Stimulated activated CD4-positive, alpha-beta T cell treated with anti-CD3 and anti-CD28 coated beads, Interleukin-1b, Interleukin-23, amount 100 ng/mL, for 4 hours (primary cell): Measurements from ENCODE around the gene DNMT3A.
A peak's percentile ranks its signal among the peaks of the same experiment; 100 is the strongest.

Experiments
- DNase-seq, 2 donors: peaks; one replicate each; pipeline ENCODE4 v3.0.0-alpha.2; 2020; ENCODE audit warnings: low read depth in 2 of 2

Gene DNMT3A

DNA sequence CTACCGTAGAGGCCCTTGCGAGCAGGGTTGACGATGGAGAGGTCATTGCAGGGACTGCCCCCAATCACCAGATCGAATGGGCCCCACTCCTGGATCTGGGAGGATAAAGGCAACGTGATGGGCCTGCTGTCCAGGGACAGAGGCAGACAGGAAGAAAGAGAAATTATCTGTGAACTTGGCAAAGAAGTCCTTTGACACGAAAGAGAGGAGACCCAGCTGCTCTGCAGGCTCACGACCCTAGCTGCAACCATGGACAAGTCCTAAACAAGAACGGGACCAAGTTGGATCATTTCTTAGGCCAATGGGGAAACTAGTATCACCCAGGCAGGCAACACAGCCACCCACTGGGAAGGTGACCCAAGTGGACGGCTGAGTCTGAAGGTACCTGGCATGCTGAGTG lies 101.1 kb downstream of the DNMT3A start:
- no peak for DNase-seq

DNA sequence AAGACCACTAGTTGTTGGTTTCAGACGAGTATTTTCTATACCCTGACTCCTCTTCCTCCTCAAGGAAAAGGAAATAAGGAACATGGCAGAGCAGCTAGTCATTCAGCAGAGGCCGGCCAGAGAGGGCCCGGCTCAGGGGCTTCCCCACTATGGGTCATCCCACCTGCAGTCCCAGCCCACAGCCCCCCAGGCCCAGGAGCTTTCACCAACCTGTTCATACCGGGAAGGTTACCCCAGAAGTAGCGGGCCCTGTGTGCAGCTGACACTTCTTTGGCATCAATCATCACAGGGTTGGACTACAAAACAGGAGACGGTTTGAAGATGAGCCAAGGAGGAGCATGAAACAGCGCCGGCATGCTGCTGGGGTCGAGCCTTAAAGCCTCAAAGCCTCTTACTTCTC lies 102.8 kb downstream of the DNMT3A start:
- DNase-seq = no peak

DNA sequence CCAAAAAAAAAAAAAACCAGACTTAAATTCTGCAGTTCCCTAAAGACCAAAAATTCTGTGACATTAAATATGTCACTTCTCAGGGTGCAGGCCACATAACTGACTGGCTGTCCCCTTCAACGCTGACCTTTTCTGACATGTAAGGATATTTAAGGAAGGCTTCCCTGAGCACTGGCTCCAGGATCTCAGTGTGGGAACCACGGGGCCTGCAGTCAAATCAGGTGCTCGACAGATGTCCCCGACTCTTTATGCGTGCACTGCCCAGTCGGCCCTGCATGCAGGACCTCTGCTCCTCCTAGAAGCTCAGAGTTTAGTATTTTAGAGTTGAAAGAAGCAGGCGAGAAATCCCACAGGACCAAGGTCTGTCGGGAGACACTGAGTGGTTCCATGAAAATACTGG lies 104.0 kb downstream of the DNMT3A start:
- no peak for DNase-seq

DNA sequence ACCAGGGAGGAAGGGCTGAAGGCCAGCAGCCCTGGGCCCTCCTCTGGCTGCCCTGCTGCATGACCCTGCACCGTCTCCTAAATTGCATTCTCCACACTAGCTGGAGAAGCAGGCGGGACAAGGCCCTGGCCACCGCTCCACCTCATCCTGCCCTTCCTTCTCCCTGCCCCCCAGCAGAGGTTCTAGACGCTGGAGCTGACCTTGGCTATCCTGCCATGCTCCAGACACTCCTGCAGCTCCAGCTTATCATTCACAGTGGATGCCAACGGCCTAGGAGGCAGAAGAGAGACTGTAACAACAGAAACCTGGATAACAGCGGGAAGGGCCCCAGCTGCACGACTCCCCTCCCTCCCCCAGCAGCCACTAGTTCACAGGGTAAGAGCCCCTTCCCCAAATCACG lies 105.0 kb downstream of the DNMT3A start:
- DNase-seq = no peak

DNA sequence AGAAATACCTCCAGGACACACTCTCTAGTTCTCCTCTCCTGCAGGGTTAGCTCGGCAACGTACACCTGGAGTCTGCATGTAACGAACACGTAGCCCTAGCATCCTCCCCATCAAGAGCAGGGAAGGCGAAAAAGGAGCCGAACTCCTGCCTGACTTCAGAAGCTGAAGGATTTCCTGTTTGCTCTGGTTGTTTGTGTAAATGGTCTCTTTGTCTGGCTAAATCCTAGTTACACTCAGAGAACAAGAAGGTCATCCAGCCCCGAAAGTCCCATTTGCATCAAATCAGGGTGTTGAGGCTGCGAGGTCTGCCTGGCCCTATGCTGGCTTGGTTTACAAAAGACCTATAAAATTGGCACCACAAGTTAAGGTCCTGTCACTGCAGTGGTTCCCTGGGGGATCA lies 107.0 kb downstream of the DNMT3A start:
- DNase-seq = no peak

DNA sequence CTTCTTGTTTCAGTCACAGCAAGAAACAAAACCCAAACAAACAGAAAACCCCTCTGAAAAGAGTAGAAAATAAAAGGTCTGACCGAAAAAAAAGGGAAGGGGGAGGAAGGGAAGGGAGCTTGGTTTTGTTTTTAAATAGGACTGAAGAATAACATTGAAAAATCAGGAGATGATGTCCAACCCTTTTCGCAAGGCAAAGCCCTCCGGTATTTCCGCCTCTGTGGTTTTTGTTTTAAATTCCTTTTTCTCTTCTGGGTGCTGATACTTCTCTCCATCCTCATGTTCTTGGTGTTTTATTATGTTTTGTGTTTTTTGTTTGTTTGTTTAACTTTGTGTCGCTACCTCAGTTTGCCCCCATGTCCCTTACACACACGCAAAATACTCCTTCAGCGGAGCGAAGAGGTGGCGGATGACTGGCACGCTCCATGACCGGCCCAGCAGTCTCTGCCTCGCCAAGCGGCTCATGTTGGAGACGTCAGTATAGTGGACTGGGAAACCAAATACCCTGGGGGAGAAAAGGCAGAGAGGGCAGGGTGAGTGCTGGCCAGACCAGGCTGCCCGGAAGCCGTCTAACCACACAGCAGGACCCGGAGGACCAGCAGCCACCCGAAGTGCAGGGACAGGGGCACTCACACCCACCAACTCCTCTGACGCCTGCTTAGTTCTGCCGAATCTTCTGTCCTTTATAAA lies 107.7 kb downstream of the DNMT3A start:
- DNase-seq = no peak

DNA sequence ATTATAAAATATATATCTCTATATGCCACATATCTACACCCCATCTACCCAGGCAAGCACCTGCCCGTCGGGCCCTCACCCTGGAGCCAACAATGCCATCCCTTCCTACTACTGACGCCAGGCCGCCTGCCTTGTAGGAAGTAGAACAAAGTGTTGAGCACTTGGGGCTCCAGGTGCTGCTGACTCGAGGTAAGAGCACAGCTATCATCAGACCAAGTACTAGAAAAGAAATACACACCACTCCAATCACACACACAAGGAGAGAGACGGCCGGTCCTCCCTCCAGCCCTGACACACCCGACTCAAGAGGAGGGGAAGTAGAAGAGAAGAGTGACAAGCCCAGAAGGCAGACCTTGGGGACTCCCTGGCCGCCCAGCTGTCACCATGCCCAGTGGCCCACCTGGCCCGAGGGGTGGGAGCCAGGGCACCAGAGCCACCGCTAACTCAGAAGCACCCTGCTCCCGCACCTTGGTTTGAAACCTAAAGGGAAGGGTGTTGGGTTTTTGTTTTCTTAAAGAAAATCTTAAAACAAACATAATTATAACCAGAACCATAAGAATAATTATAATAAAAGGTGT lies 109.4 kb downstream of the DNMT3A start:
- no peak for DNase-seq

DNA sequence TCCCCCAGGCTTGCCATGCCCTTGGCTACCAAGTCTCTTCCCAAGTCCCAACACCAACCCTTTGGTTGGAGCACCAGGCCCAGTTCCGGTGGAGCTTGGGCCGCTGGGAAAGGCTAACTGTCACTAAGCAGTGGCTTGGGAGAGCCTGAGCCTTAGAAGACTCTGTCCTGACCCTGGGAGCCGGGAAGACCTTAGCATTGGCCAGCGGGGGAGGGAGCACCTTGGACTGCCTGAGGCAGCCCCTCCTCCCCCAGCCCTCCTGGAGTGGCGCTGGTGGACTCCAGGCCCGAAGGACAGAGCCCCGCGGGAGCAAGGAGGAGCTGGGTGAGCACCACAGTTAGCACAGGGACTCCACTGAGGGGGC lies 110.8 kb downstream of the DNMT3A start:
- DNase-seq = no peak

DNA sequence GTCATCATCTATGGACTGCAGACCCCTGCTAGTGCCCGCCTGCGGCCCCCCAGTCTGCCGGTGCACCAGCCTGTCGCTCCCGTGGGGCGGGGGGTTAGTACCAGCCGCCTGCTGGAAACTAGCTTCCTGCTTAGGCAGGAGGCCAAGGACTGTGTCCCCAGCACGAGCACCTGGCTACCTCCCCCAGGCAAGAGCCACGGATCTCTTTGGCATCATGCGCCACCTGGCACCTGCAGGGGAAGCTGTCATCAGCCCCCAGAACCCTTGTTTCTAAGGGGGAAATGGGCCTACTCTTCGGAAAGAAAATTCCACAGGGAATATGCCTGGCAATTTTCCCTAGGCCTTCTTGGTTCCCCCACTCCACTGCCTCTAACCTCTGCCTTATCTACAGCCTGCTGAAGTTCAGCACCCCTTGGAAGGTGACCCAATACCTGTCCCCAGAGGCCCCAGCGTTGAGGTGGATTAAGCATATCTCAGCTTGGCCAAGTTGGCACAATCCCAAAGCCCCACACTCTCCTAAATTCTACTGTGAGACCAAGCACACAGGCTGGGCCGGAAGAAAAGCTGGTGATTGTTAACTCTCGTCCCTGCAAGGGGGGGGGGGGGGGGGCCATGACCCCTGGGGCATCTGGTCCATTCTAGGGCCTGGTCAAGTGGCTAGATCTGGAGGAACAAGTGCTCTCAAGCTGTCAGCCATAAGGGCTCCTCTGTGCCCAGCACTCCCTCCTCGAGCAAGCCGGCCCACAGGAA lies 111.4 kb downstream of the DNMT3A start:
- no peak for DNase-seq

DNA sequence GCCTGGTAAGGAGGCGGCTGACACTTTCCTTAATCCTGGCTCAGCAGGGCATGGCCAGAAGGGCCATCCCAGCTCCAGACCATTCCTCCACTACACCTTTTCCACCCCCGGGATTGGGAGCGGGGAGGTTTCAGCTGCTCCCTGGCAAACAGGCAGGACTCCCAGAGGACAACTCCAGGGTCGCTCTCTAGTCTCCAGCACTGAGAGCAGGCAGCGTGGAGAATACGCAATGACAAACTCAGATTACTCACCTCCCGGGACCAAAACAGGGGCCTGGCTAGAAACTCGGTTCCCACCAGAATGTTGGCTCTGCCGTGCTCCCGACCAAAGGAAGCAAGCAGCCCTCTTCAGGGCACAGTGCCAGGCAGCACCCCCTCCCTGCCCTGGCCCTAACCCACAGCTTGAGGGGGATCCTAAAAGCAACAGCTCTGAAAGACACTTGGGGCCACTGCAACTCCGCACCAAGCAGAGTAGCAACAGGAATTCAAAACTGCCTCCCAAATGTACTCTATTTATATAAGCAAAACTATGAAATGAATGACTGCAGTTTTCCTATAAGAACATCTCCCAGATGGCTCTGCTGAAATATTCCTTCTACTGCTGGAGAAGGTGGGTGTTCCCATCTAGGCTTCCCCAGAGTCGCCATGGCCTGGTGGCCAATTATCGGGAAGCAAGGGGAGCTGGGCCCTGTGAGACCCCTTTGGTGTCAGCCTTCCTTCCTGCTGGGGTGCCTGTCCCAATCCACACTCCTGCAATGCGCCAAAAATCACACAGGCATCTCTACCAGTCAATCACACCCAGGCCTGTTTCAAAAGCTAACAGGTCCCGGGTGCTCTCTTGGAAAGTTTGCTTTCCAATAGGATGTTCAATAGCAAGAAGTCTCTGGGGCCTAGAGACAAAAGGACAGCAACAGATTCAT lies 112.2 kb downstream of the DNMT3A start:
- no peak for DNase-seq

DNA sequence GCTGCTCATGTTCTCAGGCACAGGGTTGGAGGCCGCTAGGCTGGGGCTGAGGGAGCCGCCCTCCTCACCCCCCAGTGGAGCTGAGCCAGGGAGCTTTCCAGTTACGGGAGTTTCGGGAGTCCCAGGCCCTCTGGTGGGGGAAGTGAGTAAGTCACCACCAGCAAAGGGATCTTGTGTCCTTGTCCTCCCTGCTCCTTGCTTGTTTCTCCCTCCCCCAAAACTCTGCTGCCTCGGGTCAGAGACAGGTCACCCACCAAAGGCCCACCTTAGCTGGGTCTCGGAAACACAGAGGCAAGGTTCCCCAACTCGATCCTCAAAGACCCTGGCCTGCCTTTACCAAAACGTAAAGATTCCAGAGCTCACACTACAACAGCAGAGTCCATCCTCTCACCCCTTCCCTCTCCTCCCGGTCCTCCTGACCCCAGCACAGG lies 112.9 kb downstream of the DNMT3A start:
- peak in 1 of 2 donors; percentile 27 for DNase-seq

DNA sequence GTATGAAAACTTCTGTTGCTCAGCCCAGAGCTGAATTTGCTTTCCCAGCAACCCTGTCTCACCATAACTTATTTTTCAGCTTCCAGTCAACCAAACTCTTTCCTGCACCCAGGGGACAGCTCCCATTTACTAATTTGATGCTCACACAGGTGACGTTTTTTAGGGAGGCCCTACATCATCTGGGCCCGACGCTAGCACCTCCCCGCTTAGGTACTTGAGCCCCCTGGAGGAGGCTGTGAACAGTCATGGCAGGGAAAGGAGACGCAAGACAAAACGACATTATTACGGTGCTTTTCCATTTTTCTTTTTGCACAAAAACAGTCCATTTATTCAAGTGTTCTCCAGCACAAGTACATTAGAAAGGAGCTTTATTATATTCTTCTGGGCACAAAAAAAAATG lies 114.1 kb downstream of the DNMT3A start:
- DNase-seq = no peak

DNA sequence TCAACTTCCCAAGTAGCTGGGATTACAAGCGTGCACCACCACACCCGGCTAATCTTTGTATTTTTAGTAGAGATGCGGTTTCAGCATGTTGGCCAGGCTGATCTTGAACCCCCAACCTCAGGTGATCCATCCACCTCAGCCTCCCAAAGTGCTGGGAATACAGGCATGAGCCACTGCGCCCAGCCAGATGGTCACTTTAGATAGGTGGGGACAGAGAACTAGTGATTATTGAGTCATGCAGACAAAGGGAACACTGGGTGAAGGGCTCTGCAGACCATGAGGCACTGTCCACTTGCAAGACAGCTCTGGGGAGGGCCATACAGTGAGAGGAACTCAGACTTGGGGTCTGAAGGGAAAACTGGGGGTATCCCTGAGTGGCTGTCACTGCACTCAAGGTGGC lies 114.9 kb downstream of the DNMT3A start:
- no peak for DNase-seq

DNA sequence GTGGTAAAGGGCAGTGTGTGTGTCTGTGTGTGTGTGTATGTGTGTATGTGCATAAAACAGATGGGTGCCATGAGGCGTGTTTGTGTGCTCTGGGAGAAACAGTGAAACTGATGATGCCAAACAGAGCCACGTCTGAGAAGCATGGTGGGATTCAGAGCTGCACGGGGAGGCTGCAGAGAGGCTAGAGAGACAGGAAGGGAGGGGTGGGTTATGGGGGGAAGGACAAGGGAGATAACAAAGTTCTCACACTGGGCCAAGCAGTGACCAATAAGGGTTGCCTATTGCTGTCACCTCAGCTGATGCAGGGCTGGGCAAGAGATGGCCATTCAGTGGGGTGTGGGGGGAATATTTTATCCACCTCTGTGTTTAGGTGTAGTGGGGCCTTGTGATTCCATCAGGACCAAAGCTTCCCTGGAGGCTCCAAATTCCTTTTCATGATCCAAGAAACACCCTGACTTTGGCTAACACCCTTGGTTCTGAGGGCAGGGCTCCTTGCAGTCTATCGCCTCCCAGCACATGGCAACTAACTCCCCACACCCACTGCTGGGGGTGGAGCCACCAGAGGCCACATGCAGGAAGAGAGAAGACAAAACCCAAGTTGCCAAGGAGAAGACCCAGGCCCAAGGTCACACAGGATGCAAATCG lies 119.1 kb downstream of the DNMT3A start:
- DNase-seq = no peak

DNA sequence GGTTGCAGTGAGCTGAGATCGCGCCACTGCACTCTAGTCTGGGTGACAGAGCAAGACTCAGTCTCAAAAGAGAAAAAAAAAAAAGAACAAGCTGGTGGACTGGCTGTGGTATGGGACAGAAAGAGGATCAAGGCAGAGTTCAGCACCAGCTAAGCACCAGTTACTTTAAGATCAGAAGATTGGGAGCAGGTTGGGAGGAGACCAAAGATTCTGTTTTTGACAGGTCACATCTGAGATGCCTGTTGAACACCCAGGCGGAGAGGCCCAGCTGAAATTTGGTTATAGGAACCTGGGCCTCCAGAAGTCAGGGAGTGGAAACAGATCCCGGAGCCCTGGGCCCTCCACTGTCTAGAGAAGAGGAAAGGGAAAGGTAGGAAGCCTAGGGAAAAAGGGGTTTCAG lies 120.1 kb downstream of the DNMT3A start:
- DNase-seq = no peak

DNA sequence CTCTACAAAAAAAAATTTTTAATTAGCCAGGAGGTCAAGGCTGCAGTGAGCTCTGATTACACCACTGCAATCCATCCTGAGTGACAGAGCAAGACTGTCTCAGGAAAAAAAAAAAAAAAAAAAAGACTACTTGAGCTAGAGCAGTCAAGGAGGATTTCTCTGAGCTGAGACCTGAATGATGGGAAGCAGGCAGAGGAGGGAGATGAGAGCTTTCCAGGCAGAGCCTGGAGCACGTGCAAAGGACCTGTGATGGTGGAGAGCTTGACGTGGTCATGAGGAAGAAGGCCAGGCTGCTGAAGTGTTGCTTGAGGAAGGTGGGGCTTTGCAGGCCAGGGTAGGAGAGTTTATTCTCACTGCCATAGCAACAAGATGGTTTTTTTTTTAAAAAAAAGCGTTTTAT lies 121.4 kb downstream of the DNMT3A start:
- no peak for DNase-seq

DNA sequence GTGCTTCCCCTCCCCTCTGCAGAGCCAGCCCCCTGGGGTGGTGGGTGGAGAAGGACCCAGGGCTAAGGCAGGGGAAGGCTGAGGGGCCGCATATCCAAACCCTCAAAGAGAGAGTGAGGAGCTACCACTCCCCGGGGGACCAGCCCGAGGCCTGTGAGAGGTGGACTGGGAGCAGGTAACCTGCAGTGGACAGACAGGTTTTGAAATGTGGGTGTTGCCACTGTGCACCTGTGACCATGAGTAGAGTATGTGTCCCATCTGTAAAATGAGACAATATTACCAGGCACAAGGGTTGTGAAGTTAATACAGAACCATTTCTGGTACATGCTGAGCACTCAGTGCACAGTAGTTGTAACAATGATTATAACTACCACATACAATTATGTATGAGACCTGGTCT lies 122.1 kb downstream of the DNMT3A start:
- no peak for DNase-seq

DNA sequence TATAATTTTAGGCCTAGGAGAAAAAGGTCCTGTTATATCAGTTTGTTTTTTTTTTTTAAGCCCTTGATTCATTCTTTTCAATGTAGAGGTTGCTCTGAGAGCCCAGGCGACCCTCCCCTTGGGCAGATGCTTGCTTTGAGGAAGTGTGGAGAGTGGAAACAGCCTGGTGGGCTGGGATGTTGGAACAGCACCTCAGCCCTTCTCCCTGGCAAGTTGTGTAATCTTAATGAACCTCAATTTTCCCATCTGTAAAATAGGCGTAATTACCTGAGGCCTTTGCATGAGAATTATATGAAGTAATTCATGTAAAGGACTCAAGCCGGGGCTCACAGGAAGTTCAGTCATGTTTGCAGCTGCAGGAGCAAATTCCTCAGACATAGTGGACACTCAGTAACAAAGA lies 123.6 kb downstream of the DNMT3A start:
- DNase-seq = no peak

DNA sequence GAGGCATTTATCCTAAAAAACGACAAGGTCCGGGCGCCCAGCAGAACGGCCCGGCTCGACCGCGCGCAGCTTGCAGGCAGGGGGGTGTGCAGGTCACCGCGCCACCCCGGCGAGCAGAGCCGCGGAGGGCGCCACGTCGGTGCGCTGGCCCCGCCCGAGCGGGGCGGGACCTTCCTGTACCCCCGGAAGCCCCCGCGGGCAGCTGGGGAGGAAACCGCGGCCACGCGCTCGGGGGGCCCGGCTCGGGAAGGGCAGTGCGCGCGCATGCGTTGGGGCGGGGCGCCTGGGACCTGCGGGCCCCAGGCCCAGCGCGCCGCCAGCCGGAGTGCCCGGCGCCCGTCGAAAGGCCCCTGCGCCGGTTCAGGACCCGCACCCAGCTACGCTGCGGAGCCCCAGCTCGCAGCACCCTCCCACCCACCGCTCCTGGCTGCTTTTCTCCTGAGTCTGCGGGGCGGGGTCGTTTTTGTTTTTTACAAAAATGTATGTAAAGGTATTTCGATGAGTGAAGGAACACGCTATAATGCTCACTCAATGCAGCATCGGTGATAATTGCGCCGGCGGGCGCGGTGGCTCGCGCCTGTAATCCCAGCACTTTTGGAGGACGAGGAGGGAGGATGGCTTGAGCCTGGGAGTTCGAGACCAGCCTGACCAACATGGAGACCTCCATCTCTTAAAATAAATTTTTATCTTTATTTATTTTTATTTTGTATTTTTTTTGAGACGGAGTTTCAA lies 125.6 kb downstream of the DNMT3A start:
- peak; percentile 71 to 87 for DNase-seq

DNA sequence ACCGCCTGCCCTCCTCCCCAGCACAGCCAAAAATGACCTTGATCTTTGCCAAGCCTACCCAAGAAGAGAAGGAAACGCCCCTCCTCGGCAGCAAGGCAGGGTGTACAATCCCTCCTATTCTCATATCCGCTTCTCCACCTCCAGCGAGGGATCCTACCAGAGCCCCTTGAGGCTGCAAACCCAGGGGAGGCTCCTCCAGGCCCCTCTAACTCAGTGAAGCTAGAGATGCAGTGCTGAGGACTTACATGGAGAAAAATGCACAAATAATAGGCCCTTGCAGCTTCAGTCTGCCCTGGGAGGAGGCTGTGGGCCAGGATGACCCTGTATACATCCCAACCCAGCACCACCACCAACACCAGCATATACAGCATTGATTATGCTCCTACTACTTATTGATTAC lies 126.5 kb downstream of the DNMT3A start:
- no peak for DNase-seq

DNA sequence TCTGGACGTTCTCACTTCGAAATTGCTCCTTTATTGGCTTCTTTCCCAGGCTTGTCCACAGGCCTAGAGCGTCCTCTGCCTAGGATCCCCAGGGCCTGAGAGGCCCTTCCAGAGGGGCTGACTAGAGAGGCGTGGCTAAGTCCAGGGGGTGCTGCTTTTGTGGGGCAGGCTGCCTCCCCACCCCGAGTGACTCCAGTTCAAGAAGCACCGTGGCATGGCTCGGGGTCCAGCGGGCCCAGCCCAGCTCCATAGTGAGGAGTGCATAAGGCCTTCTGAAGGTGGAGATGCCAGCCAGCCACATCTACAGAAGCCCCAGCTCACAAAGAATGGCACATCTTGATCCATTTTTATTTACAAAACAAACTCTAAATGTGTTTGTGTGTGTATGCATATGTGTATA lies 128.5 kb downstream of the DNMT3A start:
- no peak for DNase-seq
